ENCODE data around the gene TP53I11. TPM values are rescaled to one million over a fixed set of nuclear protein-coding genes. Genes with fewer than 3 reads are reported as not detected.

TP53I11 gene
- total RNA-seq, 1 donor from 2014 or later, result 23.1 TPM

DNA sequence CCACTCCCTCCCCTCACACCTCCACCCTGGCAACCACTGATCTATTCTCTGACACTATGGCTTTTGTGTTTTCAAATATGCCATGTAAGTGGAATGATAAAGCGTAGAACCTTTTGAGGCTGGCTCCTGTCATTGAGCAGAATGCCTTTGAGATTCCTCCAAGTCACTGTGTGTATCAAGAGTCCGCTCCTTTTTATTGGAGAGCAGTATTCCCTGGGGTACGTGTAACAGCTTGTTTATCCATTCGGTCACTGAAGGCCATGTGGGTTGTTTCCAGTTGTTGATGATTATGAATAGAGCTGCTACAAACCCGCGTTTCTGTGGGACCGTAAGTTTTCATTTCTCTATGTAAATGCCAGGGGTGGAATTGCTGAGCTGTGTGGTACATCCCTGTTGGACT lies 10.3 kb downstream of the TP53I11 start:
- no peak overlapping the region for H3K27ac ChIP-seq
- H4K20me1 ChIP-seq (ENCODE audit: low read depth), result peaks cover 98% of the 10 kb centered on the region
- TF ChIP-seq EZH2 (IDR thresholded peaks at IDR 0.05), result no peak
- no peak for TF ChIP-seq EZH2phosphoT487 (IDR thresholded peaks at IDR 0.05)
- TF ChIP-seq CTCF (IDR thresholded peaks at IDR 0.05), result no peak
- no peak overlapping the region for H3K4me2 ChIP-seq
- Mint-ChIP-seq H3K4me1 (peaks cover 48% of the 10 kb centered on the region), H3K4me3 (no peak overlapping the region), H3K27ac (peak overlapping the region; percentile 38), H3K9me3 (no peaks in the 10 kb centered on the region), H3K27me3 (ENCODE audit: insufficient read depth, low read depth) (peaks cover 11% of the 10 kb centered on the region), H3K36me3 (no peaks in the 10 kb centered on the region)
- H3K27me3 ChIP-seq, result no peaks in the 10 kb centered on the region
- H2AFZ ChIP-seq (replicated peaks), result no peak overlapping the region
- no peaks in the 10 kb centered on the region for H3K9me3 ChIP-seq (ENCODE audit: low read depth)
- H3K4me3 ChIP-seq, result no peak overlapping the region
- H3K4me1 ChIP-seq, result peaks cover 26% of the 10 kb centered on the region
- peaks cover 32% of the 10 kb centered on the region for H3F3A ChIP-seq (ENCODE audit: low read depth)
- H3K9ac ChIP-seq, result no peak overlapping the region
- peaks cover 72% of the 10 kb centered on the region for H3K79me2 ChIP-seq (ENCODE audit: low read depth)
- H3K36me3 ChIP-seq, result no peaks in the 10 kb centered on the region
- DNase-seq (ENCODE audit: low spot score), result no peak

- no peaks in the 10 kb centered on the region for H3K27me3 ChIP-seq
- peaks cover 26% of the 10 kb centered on the region for H3F3A ChIP-seq (ENCODE audit: low read depth)
- H3K4me3 ChIP-seq, result no peak overlapping the region
- Mint-ChIP-seq H3K9me3 (no peaks in the 10 kb centered on the region), H3K27me3 (ENCODE audit: insufficient read depth, low read depth) (peaks cover 11% of the 10 kb centered on the region), H3K36me3 (no peaks in the 10 kb centered on the region), H3K4me3 (no peak overlapping the region), H3K4me1 (peaks cover 45% of the 10 kb centered on the region), H3K27ac (peak overlapping the region; percentile 38)
- no peaks in the 10 kb centered on the region for H3K9me3 ChIP-seq (ENCODE audit: low read depth)
- peak; percentile 51 for DNase-seq (ENCODE audit: low spot score)
- no peak overlapping the region for H2AFZ ChIP-seq (replicated peaks)
- peaks cover 20% of the 10 kb centered on the region for H3K4me1 ChIP-seq
- no peaks in the 10 kb centered on the region for H3K36me3 ChIP-seq
- TF ChIP-seq CTCF (IDR thresholded peaks at IDR 0.05) (peak; percentile 42), EZH2phosphoT487 (IDR thresholded peaks at IDR 0.05) (no peak)
- no peak overlapping the region for H3K27ac ChIP-seq
- H3K4me2 ChIP-seq, result no peak overlapping the region
- peaks cover 92% of the 10 kb centered on the region for H4K20me1 ChIP-seq (ENCODE audit: low read depth)
- peaks cover 66% of the 10 kb centered on the region for H3K79me2 ChIP-seq (ENCODE audit: low read depth)
- H3K9ac ChIP-seq, result no peak overlapping the region
Observed at GRCh38 chr11:44939673-44940395, 10.8 kb downstream of the TP53I11 start.

- no peak overlapping the region for H3K4me2 ChIP-seq
- H3K36me3 ChIP-seq, result no peaks in the 10 kb centered on the region
- no peaks in the 10 kb centered on the region for H3K9me3 Mint-ChIP-seq
- TF ChIP-seq CTCF (IDR thresholded peaks at IDR 0.05) (no peak), EZH2 (IDR thresholded peaks at IDR 0.05) (no peak), EZH2phosphoT487 (IDR thresholded peaks at IDR 0.05) (no peak)
- H3K4me1 Mint-ChIP-seq, result peaks cover 34% of the 10 kb centered on the region
- no peak overlapping the region for H3K27ac Mint-ChIP-seq
- no peak overlapping the region for H2AFZ ChIP-seq (replicated peaks)
- H3K36me3 Mint-ChIP-seq, result peaks cover 2% of the 10 kb centered on the region
- H4K20me1 ChIP-seq (ENCODE audit: low read depth), result peaks cover 80% of the 10 kb centered on the region
- H3K79me2 ChIP-seq (ENCODE audit: low read depth), result peaks cover 49% of the 10 kb centered on the region
- no peaks in the 10 kb centered on the region for H3K9me3 ChIP-seq (ENCODE audit: low read depth)
- H3K27ac ChIP-seq, result no peak overlapping the region
- no peak overlapping the region for H3K9ac ChIP-seq
- peaks cover 11% of the 10 kb centered on the region for H3K27me3 Mint-ChIP-seq (ENCODE audit: insufficient read depth, low read depth)
- no peak overlapping the region for H3K4me3 ChIP-seq
- no peak overlapping the region for H3K4me3 Mint-ChIP-seq
- H3K27me3 ChIP-seq, result no peaks in the 10 kb centered on the region
- peaks cover 4% of the 10 kb centered on the region for H3K4me1 ChIP-seq
- DNase-seq (ENCODE audit: low spot score), result no peak
- peaks cover 17% of the 10 kb centered on the region for H3F3A ChIP-seq (ENCODE audit: low read depth)
Observed at GRCh38 chr11:44938066-44938691, 12.5 kb downstream of the TP53I11 start.

All from neural progenitor cell (in vitro differentiated cells).